ENCODE data around the gene FUT9. TPM values are rescaled to one million over a fixed set of nuclear protein-coding genes. Genes with fewer than 3 reads are reported as not detected.
A peak's percentile ranks its signal among the peaks of the same experiment; 100 is the strongest.

Gene FUT9
- total RNA-seq, 2 donors from 2014 or later: 1.5 to 4.3 TPM

GRCh38 chr6:96022225-96022624 is 6.5 kb downstream of the FUT9 start:
- Mint-ChIP-seq H3K36me3 (ENCODE audit: low read depth) (no peaks in the 10 kb centered on the region), H3K27ac (no peak overlapping the region), H3K4me1 (no peaks in the 10 kb centered on the region), H3K9me3 (no peaks in the 10 kb centered on the region), H3K27me3 (ENCODE audit: insufficient read depth) (peaks cover 10% of the 10 kb centered on the region), H3K4me3 (no peak overlapping the region)
- no peak overlapping the region for H3K4me3 ChIP-seq (ENCODE audit: low read length)
- DNase-seq: no peak
- no peaks in the 10 kb centered on the region for H3K27me3 ChIP-seq (ENCODE audit: control insufficient read depth, insufficient read depth, low read length, poor library complexity, severe bottlenecking)
- H3K4me1 ChIP-seq (ENCODE audit: control insufficient read depth, insufficient read depth, low read length): no peaks in the 10 kb centered on the region
- H3K9ac ChIP-seq (ENCODE audit: extremely low read depth, low read length, poor library complexity, severe bottlenecking): no peak overlapping the region
- no peak overlapping the region for H3K27ac ChIP-seq (ENCODE audit: low read depth, low read length)
- no peaks in the 10 kb centered on the region for H3K36me3 ChIP-seq (ENCODE audit: control insufficient read depth, insufficient read depth, low read length)
- peak; percentile 49 for TF ChIP-seq CTCF (conservative IDR thresholded peaks at IDR 0.05)
- H3K9me3 ChIP-seq (ENCODE audit: control insufficient read depth, low read length): no peaks in the 10 kb centered on the region

GRCh38 chr6:96032661-96033060 is 16.9 kb downstream of the FUT9 start:
- Mint-ChIP-seq H3K36me3 (ENCODE audit: low read depth) (no peaks in the 10 kb centered on the region), H3K4me1 (peaks cover 24% of the 10 kb centered on the region), H3K4me3 (no peak overlapping the region), H3K27ac (no peak overlapping the region), H3K9me3 (no peaks in the 10 kb centered on the region), H3K27me3 (ENCODE audit: insufficient read depth) (no peaks in the 10 kb centered on the region)
- Histone ChIP-seq H3K27me3 (ENCODE audit: control insufficient read depth, insufficient read depth, low read length, poor library complexity, severe bottlenecking) (no peaks in the 10 kb centered on the region), H3K9me3 (ENCODE audit: control insufficient read depth, low read length) (no peaks in the 10 kb centered on the region), H3K4me1 (ENCODE audit: control insufficient read depth, insufficient read depth, low read length) (peaks cover 7% of the 10 kb centered on the region), H3K4me3 (ENCODE audit: low read length) (no peak overlapping the region), H3K27ac (ENCODE audit: low read depth, low read length) (no peak overlapping the region), H3K9ac (ENCODE audit: extremely low read depth, low read length, poor library complexity, severe bottlenecking) (no peak overlapping the region), H3K36me3 (ENCODE audit: control insufficient read depth, insufficient read depth, low read length) (no peaks in the 10 kb centered on the region)
- no peak for DNase-seq
- 73 to 84% methylated on average over 2 to 7 of the region's 7 CpGs for WGBS, 2 experiments (ENCODE audit: insufficient coverage in 1 of 2, insufficient read length in 1 of 2)
- no peak for TF ChIP-seq CTCF (conservative IDR thresholded peaks at IDR 0.05)

GRCh38 chr6:96051555-96051954 is 35.8 kb downstream of the FUT9 start:
- no peaks in the 10 kb centered on the region for H3K27me3 ChIP-seq (ENCODE audit: control insufficient read depth, insufficient read depth, low read length, poor library complexity, severe bottlenecking)
- DNase-seq: no peak
- Mint-ChIP-seq H3K4me3 (no peak overlapping the region), H3K4me1 (peaks cover 6% of the 10 kb centered on the region), H3K36me3 (ENCODE audit: low read depth) (no peaks in the 10 kb centered on the region), H3K9me3 (no peaks in the 10 kb centered on the region), H3K27me3 (ENCODE audit: insufficient read depth) (no peaks in the 10 kb centered on the region), H3K27ac (no peak overlapping the region)
- H3K9me3 ChIP-seq (ENCODE audit: control insufficient read depth, low read length): no peaks in the 10 kb centered on the region
- no peak overlapping the region for H3K27ac ChIP-seq (ENCODE audit: low read depth, low read length)
- H3K4me1 ChIP-seq (ENCODE audit: control insufficient read depth, insufficient read depth, low read length): no peaks in the 10 kb centered on the region
- no peak overlapping the region for H3K4me3 ChIP-seq (ENCODE audit: low read length)
- no peak overlapping the region for H3K9ac ChIP-seq (ENCODE audit: extremely low read depth, low read length, poor library complexity, severe bottlenecking)
- TF ChIP-seq CTCF (conservative IDR thresholded peaks at IDR 0.05): no peak
- H3K36me3 ChIP-seq (ENCODE audit: control insufficient read depth, insufficient read depth, low read length): no peaks in the 10 kb centered on the region

Data from endodermal cell (in vitro differentiated cells).